GM11168 (cell line): Measurements from ENCODE around the gene ARTN.

ENCODE experiments used
- in situ Hi-C: fragments of 300-500 bp; cut with MboI; formaldehyde crosslinking; loops from one replicate; pipeline ENCODE4 v1.12.0; 2022; ENCODE audit warnings: low sequenced_read_pairs; ENCODE audit not compliant: unreplicated experiment

Gene ARTN

DNA sequence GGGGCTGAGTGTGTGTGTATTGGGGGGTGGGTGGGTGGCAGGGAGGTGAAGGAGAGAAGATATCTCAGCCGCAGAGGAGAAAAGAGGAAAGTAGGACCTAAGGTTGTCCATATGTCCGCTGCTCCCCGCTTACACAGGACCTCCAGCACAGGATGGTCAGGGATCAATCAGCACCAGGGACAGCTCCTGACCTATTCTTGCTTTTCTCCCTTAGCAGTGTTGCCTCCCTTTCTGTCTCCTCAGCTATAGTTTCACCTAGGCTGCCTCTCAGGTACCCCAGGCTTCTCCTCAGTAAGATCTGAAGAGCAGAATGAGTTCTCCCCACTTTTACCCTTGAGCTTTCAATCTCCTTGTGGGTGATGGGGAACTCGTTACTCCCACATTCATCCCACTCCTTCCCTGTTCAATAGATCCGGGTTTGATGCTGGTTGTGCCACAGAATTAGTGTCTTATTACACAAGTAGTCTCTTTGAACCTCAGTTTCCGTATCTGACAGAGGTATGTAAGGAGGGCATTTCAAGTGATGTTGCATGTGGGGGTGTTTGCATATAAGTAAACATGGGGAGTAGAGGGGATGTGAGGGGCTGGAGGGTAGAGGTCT lies 34.8 kb downstream of the ARTN start:
- in situ Hi-C loops, result no loop called here

GRCh38 chr1:43969416-43969745 lies 35.8 kb downstream of the ARTN start:
- in situ Hi-C loops, result no loop called here

DNA sequence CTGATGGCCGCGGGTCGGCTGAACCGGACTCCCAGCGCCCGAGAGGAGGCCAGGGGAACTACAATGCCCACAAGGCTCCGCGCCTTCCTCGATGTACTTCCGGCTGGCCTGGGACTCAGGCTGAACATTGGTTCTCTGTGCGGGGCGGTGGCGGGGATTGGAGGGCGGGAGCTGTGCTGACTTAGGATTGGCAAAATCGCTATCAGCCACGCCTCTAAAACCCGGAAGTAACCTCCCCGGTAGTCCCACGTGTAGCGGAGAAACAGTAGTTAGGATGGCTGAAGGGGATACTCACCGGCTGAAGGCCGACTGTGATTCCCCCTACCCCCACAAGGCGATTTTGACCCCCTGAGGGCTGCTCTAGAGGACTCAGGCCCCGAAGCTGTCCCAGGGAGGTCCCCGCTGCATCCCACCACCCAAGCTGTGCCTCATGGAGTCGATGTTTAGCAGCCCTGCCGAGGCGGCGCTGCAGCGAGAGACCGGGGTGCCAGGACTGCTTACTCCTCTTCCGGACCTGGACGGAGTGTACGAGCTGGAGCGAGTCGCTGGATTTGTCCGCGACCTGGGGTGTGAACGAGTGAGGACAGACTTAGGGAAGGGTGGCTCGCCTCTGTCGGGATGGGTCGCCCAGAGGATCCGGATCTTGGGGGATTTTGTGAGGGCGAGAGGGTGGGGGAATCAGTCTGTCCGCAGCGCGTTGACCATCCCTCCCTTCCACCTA lies 36.3 kb downstream of the ARTN start, which contains the start of gene DPH2:
Gene DPH2 (plus strand): TSS at position 265 of the 721 bp plus-strand sequence. CDS start 166 bp downstream, at position 431.
- in situ Hi-C loops, result no loop called here

DNA sequence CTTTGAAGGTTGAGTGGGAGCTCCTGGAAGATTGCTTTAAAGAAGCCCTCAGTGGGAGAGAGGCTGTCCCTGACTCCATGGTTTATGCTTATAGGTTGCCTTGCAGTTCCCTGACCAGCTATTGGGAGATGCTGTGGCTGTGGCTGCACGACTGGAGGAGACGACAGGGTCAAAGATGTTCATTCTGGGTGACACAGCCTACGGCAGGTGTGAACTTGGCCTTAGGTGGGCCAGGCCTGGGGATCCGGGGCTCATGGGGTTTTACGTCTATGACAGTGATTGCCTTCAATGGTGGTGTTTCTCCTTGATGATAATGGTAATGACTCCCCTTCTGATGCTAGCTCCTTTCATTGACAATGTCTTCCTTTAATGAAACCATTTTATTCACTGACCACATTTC lies 36.9 kb downstream of the ARTN start:
- in situ Hi-C loops, result no loop called here

- in situ Hi-C loops, result no loop called here
Observed at GRCh38 chr1:43970911-43971310, 37.3 kb downstream of the ARTN start.

GRCh38 chr1:43971336-43971980 lies 37.9 kb downstream of the ARTN start:
- in situ Hi-C loops, result no loop called here

GRCh38 chr1:43973981-43974442 lies 40.4 kb downstream of the ARTN start:
- in situ Hi-C loops, result no loop called here

DNA sequence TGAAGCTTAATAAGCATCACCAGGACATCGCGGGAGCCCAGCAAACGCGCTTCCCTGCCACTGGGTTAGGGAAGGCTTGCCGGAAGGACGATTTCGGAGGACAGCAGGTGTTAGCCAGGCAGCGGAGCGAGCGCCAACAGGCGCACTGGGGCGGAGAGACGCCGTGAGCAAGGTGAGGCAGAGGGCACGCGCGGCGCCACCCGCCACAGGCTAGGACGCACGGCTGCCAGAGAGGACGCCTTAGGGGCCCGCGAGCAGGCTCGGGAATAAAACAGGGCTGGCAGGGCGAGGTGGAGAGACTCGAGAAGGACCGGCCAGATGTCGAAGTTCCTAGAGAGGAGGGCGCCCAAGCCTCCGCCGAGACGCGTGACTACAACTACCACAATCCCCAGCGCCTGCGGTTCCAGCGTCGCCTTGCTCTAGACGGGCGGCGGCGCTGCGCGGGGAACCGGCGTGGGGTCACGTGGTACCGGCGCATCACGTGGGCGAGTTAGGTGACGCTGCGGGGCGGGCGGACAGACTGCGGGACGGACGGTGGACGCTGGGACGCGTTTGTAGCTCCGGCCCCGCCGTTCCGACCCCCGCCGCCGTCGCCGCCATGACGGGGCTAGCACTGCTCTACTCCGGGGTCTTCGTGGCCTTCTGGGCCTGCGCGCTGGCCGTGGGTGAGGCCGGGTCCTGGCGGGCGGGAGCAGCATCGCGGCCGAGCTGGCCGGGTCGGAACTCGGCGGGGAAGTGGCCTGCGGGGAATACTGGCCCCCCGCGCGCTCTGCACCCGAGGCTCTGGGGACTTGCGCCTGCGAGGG lies 41.0 kb downstream of the ARTN start, which contains the start of gene ATP6V0B:
Gene ATP6V0B (plus strand): TSS at position 518 of the 806 bp plus-strand sequence. CDS start 81 bp downstream, at position 599.
- in situ Hi-C loops, result no loop called here

- in situ Hi-C loops, result no loop called here
Observed at GRCh38 chr1:43975249-43975961, 41.8 kb downstream of the ARTN start.

- in situ Hi-C loops, result no loop called here
Observed at GRCh38 chr1:43976045-43976444, 42.4 kb downstream of the ARTN start.

DNA sequence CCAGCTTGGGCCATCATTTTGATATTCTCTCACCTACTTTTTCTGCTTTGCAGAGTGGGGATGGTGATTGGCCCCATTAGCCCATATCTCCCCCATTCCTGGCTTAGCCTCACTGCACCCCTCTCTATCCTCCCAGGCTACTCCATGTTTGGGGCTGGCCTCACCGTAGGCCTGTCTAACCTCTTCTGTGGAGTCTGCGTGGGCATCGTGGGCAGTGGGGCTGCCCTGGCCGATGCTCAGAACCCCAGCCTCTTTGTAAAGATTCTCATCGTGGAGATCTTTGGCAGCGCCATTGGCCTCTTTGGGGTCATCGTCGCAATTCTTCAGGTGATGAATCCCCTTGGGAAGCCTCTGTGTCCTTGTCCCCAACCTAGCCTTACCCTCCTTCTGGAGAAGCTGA lies 43.3 kb downstream of the ARTN start:
- in situ Hi-C loops, result no loop called here

DNA sequence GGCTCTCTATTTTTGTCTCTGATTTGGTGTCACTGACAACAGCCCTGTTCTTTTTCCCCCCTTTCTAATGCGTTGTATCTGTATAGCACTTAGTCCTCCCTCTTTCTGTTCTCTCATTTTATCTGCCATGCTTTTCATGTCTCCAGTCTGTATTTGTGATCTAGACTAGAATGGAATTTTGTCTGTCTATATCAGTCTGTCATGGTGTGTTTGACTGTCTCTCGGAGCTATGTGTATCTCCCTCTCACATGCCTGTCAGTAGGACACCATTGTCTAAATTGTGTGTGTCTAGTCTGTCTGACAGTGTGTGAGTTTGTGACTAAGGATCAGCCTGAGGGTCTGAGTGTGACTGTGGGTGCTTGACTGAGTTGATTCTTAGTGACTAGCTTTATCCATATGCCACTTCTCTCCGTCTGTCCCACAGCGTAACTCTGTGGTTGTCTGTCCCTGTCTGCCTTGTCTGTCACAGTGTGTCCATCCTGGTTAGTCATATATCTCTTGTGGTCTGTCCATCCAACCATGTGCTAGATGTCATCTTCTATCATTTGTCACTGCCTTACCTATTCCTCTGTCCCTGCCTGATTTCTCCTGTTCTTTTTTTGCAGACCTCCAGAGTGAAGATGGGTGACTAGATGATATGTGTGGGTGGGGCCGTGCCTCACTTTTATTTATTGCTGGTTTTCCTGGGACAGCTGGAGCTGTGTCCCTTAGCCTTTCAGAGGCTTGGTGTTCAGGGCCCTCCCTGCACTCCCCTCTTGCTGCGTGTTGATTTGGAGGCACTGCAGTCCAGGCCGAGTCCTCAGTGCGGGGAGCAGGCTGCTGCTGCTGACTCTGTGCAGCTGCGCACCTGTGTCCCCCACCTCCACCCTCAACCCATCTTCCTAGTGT lies 44.0 kb downstream of the ARTN start:
- in situ Hi-C loops, result no loop called here

DNA sequence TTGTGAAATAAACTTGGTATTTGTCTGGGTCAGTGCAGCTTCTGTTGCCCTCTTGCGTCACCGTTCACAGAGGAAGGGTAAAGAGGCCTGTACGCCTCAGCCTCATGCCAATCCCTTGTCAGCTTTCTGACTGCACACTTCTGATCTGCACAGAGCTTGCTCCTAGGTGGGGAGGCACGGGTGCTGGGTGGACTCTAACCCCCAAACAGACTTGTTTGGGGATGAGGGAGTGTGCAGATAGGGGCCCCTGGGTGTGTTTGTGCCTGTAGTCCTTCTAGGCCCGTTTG lies 44.6 kb downstream of the ARTN start:
- in situ Hi-C loops, result no loop called here

DNA sequence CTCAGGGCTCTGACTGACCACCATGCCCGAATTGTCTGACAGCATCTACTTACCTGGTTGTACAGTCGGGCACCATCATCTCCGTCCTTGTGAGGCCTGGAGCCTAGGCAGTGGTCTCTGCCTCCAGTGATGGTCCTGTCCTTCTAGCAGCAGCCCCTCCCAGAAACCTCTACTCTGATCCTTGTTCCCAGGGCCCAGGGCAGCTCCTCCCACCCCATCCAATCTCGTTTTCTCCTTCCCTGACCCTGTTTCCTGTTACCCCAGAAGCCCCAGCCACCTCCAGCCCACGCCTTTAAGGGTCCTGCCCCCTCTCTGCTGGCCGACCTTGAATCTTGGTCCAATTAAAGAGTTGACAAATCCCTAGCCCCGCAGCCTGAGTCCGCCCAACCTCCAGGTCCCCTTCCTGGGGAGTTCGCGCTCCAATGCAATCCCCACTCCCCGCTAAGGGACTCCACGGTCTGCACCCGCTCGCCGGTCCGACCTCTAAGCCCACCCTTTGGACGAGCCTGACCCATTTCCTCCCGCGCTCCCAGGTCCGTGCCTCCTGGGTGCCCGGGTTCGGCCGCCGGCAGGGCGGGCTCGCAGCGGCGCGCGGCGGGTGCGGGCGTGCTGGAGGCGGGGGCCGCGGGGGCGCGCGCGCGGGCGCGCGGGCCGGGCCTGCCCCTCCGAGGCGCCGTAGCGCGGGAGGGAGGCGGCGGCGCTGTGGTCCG lies 45.1 kb downstream of the ARTN start, which contains the start of gene B4GALT2:
Gene B4GALT2 (plus strand): TSS at position 660 of the 710 bp plus-strand sequence. CDS start 1,951 bp downstream, outside the sequence.
- in situ Hi-C loops, result no loop called here

DNA sequence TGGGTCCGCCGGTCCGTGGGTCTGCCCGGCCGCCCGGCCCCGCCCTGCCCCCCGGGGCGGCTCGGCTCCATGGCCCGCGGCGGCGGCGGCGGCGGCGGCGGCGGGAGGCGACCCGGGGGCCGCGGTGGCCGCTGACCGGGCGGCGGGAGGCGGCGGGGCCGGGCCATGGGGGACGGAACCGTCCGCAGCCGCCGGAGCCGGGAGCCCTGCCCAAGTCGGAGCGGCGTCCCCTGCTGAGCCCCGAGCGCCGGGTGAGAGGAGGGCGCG lies 45.6 kb downstream of the ARTN start:
- in situ Hi-C loops, result no loop called here

DNA sequence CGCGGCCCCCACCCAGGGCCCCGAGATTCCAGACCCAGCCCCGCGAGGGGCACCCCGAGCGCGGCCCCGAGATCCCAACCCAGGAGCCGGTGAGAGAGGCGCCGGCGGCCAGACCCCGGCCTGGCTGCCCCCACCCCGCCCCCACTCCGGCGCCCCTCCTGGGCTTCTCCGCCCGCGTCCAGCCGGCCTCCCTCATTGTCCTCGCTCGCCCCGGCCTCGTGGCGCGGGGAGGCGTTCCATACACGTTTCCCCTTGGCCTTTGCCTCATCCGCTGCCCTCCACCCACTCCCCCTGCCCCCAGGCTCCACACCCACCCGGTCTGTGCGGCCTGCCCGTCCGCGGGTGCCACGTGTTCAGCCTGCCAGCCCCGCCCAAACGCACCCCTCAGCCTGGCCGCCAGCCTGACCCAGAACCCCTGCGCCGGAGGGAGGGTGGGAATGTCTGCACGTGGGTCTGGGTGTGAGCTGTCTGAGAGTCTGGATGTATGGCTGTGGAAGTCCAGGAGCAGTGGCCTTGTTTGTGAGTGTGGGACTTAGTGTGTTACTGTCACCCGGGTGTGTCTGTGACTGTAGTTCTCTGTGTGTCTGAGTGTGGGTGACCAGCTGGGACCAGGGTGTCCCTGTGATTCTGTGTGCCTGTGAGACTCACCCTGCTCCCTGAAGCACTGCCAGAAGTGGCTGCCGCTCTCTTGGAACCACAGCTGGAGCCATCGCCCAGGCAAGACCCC lies 46.1 kb downstream of the ARTN start:
- in situ Hi-C loops, result no loop called here

GRCh38 chr1:43980255-43981134 lies 46.9 kb downstream of the ARTN start:
- in situ Hi-C loops, result no loop called here
